H9 (cell line): ENCODE data around the gene THY1. TPM values are rescaled to one million over a fixed set of nuclear protein-coding genes. Genes with fewer than 3 reads are reported as not detected.

ENCODE experiments used
- DNase-seq: peaks from one replicate; pipeline ENCODE4 v3.0.0-alpha.2; 2017
- H2AFZ ChIP-seq: one replicate; pipeline ENCODE4 v1.6.1; 2013; ENCODE audit warnings: mild to moderate bottlenecking, low read length, control low read depth, moderate library complexity
- H2AK5ac ChIP-seq: 2 replicates; pipeline ENCODE4 v1.6.1; 2013; ENCODE audit warnings: low read length, control low read depth, mixed read lengths; ENCODE audit not compliant: insufficient read length
- H2BK120ac ChIP-seq: one replicate; pipeline ENCODE4 v1.6.1; 2013; ENCODE audit warnings: low read depth, mild to moderate bottlenecking, low read length, control low read depth, inconsistent platforms; ENCODE audit not compliant: poor library complexity, severe bottlenecking
- H2BK12ac ChIP-seq: 2 replicates; pipeline ENCODE4 v1.6.1; 2013; ENCODE audit warnings: low read length, control low read depth, mixed read lengths, low read depth; ENCODE audit not compliant: insufficient read length
- H2BK15ac ChIP-seq: 2 replicates; pipeline ENCODE4 v1.6.1; 2013; ENCODE audit warnings: low read depth, low read length, control low read depth
- H2BK20ac ChIP-seq: one replicate; pipeline ENCODE4 v1.6.1; 2013; ENCODE audit warnings: low read depth, mild to moderate bottlenecking, low read length, control low read depth, inconsistent platforms; ENCODE audit not compliant: poor library complexity, severe bottlenecking
- H2BK5ac ChIP-seq: 2 replicates; pipeline ENCODE4 v1.6.1; 2013; ENCODE audit warnings: low read length, control low read depth, mixed read lengths; ENCODE audit not compliant: insufficient read length
- H3K14ac ChIP-seq: 2 replicates; pipeline ENCODE4 v1.6.1; 2013; ENCODE audit warnings: low read length, control low read depth; ENCODE audit not compliant: insufficient read depth
- H3K18ac ChIP-seq: 2 replicates; pipeline ENCODE4 v1.6.1; 2013; ENCODE audit warnings: low read depth, mild to moderate bottlenecking, mixed read lengths, low read length, control low read depth; ENCODE audit not compliant: insufficient read length
- H3K23ac ChIP-seq: 2 replicates; pipeline ENCODE4 v1.6.1; 2013; ENCODE audit warnings: low read length, control low read depth, mixed read lengths, low read depth; ENCODE audit not compliant: insufficient read length
- H3K23me2 ChIP-seq: 2 replicates; pipeline ENCODE4 v1.6.1; 2013; ENCODE audit warnings: low read depth, mild to moderate bottlenecking, mixed read lengths, low read length, control low read depth; ENCODE audit not compliant: insufficient read length, poor library complexity, severe bottlenecking
- H3K27ac ChIP-seq: 2 replicates; pipeline ENCODE4 v1.5.1; 2013; ENCODE audit warnings: low read length, control low read depth, mixed read lengths, low read depth; ENCODE audit not compliant: insufficient read length
- H3K27me3 ChIP-seq: 2 replicates; pipeline ENCODE4 v1.6.1; 2013; ENCODE audit warnings: low read length, control low read depth, inconsistent platforms; ENCODE audit not compliant: insufficient read depth
- H3K4ac ChIP-seq: 2 replicates; pipeline ENCODE4 v1.6.1; 2013; ENCODE audit warnings: low read depth, mild to moderate bottlenecking, control low read depth, inconsistent platforms, low read length, moderate library complexity
- H3K4me1 ChIP-seq: 2 replicates; pipeline ENCODE4 v1.6.1; 2013; ENCODE audit warnings: low read length, control low read depth, inconsistent platforms; ENCODE audit not compliant: insufficient read depth
- H3K4me2 ChIP-seq: 2 replicates; pipeline ENCODE4 v1.6.1; 2013; ENCODE audit warnings: low read length, control low read depth, mixed read lengths; ENCODE audit not compliant: insufficient read length, insufficient read depth
- H3K56ac ChIP-seq: 2 replicates; pipeline ENCODE4 v1.6.1; 2013; ENCODE audit warnings: low read depth, mild to moderate bottlenecking, mixed read lengths, low read length, control low read depth; ENCODE audit not compliant: insufficient read length
- H3K79me1 ChIP-seq: 2 replicates; pipeline ENCODE4 v1.6.1; 2013; ENCODE audit warnings: low read depth, mild to moderate bottlenecking, moderate library complexity, low read length, control low read depth, inconsistent platforms; ENCODE audit not compliant: insufficient read depth, poor library complexity, severe bottlenecking
- H3K79me2 ChIP-seq: 2 replicates; pipeline ENCODE4 v1.6.1; 2013; ENCODE audit warnings: low read length, control low read depth, inconsistent platforms; ENCODE audit not compliant: insufficient read depth
- H3K9ac ChIP-seq: 2 replicates; pipeline ENCODE4 v1.6.1; 2013; ENCODE audit warnings: low read length, control low read depth, mixed read lengths; ENCODE audit not compliant: insufficient read length; ENCODE audit errors: extremely low read depth
- H3K9me3 ChIP-seq: one replicate; pipeline ENCODE4 v1.6.1; 2013; ENCODE audit warnings: low read depth, low read length, inconsistent platforms; ENCODE audit not compliant: control insufficient read depth
- H3T11ph ChIP-seq: one replicate; pipeline ENCODE4 v1.6.1; 2013; ENCODE audit warnings: mild to moderate bottlenecking, low read length, control low read depth, inconsistent platforms
- H4K20me1 ChIP-seq: one replicate; pipeline ENCODE4 v1.6.1; 2013; ENCODE audit not compliant: control insufficient read depth, insufficient read length, insufficient read depth
- H4K5ac ChIP-seq: 2 replicates; pipeline ENCODE4 v1.6.1; 2013; ENCODE audit warnings: low read depth, mild to moderate bottlenecking, mixed read lengths, low read length, control low read depth; ENCODE audit not compliant: insufficient read length
- H4K8ac ChIP-seq: replicated peaks from 2 replicates; pipeline ENCODE4 v1.6.1; 2013; ENCODE audit warnings: low read length, control low read depth, mixed read lengths, low read depth; ENCODE audit not compliant: insufficient read length
- H4K91ac ChIP-seq: 2 replicates; pipeline ENCODE4 v1.6.1; 2013; ENCODE audit warnings: low read depth, mild to moderate bottlenecking, moderate library complexity, mixed read lengths, low read length, control low read depth; ENCODE audit not compliant: insufficient read length
- H3K27ac Mint-ChIP-seq, 3 experiments: 2 replicates in 2 of 3; 3 replicates in 1 of 3; pipeline ENCODE4 v1.8.0; 2020 to 2021; ENCODE audit warnings: mixed read lengths in 3 of 3, mild to moderate bottlenecking in 1 of 3, moderate library complexity in 1 of 3
- H3K27me3 Mint-ChIP-seq: 2 replicates; pipeline ENCODE4 v1.8.0; 2021; ENCODE audit warnings: low read depth, mild to moderate bottlenecking, moderate library complexity, mixed read lengths
- H3K36me3 Mint-ChIP-seq, 3 experiments: 2 replicates in 2 of 3; 3 replicates in 1 of 3; pipeline ENCODE4 v1.8.0; 2020 to 2021; ENCODE audit warnings: low read depth in 3 of 3, mixed read lengths in 3 of 3; ENCODE audit not compliant: insufficient read depth in 1 of 3
- H3K4me1 Mint-ChIP-seq, 2 experiments: 2 replicates each; pipeline ENCODE4 v1.8.0; 2020; ENCODE audit warnings: mixed read lengths in 2 of 2
- H3K4me3 Mint-ChIP-seq, 2 experiments: 2 replicates in 1 of 2; 3 replicates in 1 of 2; pipeline ENCODE4 v1.8.0; 2020 to 2021; ENCODE audit warnings: mild to moderate bottlenecking in 2 of 2, mixed read lengths in 2 of 2, moderate library complexity in 1 of 2
- H3K9me3 Mint-ChIP-seq, 2 experiments: 2 replicates in 1 of 2; 3 replicates in 1 of 2; pipeline ENCODE4 v1.8.0; 2020; ENCODE audit warnings: mild to moderate bottlenecking in 2 of 2, mixed read lengths in 2 of 2, moderate library complexity in 1 of 2
- CTCF ChIP-seq: fragments of 200-600 bp; sonication (generic); conservative IDR thresholded peaks from 3 replicates; pipeline ENCODE4 v1.8.0; 2021; ENCODE audit warnings: antibody characterized with exemption, mild to moderate bottlenecking
- WGBS: extraction: QIAGEN DNeasy Blood & Tissue Kit; methylation state at CpG from one replicate; pipeline ENCODE4 v1.1.7; 2013; ENCODE audit warnings: missing lambda C conversion rate, low lambda C conversion rate, mixed read lengths; ENCODE audit not compliant: insufficient read length; ENCODE audit errors: extremely low coverage; 5-methylcytosine and 5-hydroxymethylcytosine counted together
- total RNA-seq: library from RNA; stranded (reverse); gene quantifications from 2 replicates; pipeline ENCODE4 v1.2.1, GENCODE V29; 2021

THY1 gene
- total RNA-seq, 1 experiment from 2014 or later, result 176 TPM

GRCh38 chr11:119414321-119414720 is 8.7 kb downstream of the THY1 start:
- no peak overlapping the region for H4K91ac ChIP-seq
- Mint-ChIP-seq H3K4me3 (no peak overlapping the region), H3K27me3 (no peaks in the 10 kb centered on the region; the same call in 1 of the 2 replicates), H3K36me3 (peaks cover 10 to 23% (median 19%) of the 10 kb centered on the region in 3 experiments), H3K4me1 (peaks cover 13 to 16% of the 10 kb centered on the region in 2 experiments), H3K27ac (no peak overlapping the region), H3K9me3 (no peaks in the 10 kb centered on the region; a peak in 1 of 5 replicates)
- no peak overlapping the region for H2AK5ac ChIP-seq
- H3K23me2 ChIP-seq, result no peaks in the 10 kb centered on the region
- WGBS, result no CpG with 5 or more reads among the region's 2 CpGs
- H2BK5ac ChIP-seq, result no peak overlapping the region
- no peak overlapping the region for H2BK15ac ChIP-seq
- no peak overlapping the region for H3K14ac ChIP-seq
- no peaks in the 10 kb centered on the region for H3K27me3 ChIP-seq
- no peak overlapping the region for H3K23ac ChIP-seq
- H2BK12ac ChIP-seq, result no peak overlapping the region
- no peak overlapping the region for H4K5ac ChIP-seq
- H2BK20ac ChIP-seq, result no peak overlapping the region
- H4K20me1 ChIP-seq, result peaks cover 2% of the 10 kb centered on the region
- H3K4me2 ChIP-seq, result no peak overlapping the region
- no peak overlapping the region for H2BK120ac ChIP-seq
- no peak overlapping the region for H3K18ac ChIP-seq
- H3K79me2 ChIP-seq, result no peaks in the 10 kb centered on the region
- H3K79me1 ChIP-seq, result no peaks in the 10 kb centered on the region
- no peak overlapping the region for H3K4ac ChIP-seq
- no peak overlapping the region for H3T11ph ChIP-seq
- no peak overlapping the region for H4K8ac ChIP-seq
- DNase-seq, result no peak
- H2AFZ ChIP-seq, result no peak overlapping the region
- H3K27ac ChIP-seq, result no peak overlapping the region
- peaks cover 2% of the 10 kb centered on the region; the same call in 1 of the 2 replicates for H3K4me1 ChIP-seq
- no peak for TF ChIP-seq CTCF
- H3K56ac ChIP-seq, result no peak overlapping the region
- no peak overlapping the region for H3K9ac ChIP-seq
- no peaks in the 10 kb centered on the region for H3K9me3 ChIP-seq
